Large intestine (tissue), 3 donors: ENCODE results near the gene JPT1. TPM values are rescaled to one million over a fixed set of nuclear protein-coding genes. Genes with fewer than 3 reads are reported as not detected.
"Not testable (repeated sequence)": the region's sequence is repeated elsewhere in the genome, so short reads cannot be mapped to it uniquely, and the experiment has no call there.

ENCODE experiments used
- DNase-seq, 2 donors: peaks; one replicate each; pipeline versions ENCODE4 v3.0.0 to v3.0.0-alpha.2; 2013
- H3K27ac ChIP-seq: one replicate; pipeline ENCODE4 v1.5.1; 2013; ENCODE audit warnings: low read length
- H3K27me3 ChIP-seq: 2 replicates; pipeline ENCODE4 v1.6.1; 2013; ENCODE audit warnings: low read length; ENCODE audit not compliant: control insufficient read depth, insufficient read depth
- H3K36me3 ChIP-seq: 2 replicates; pipeline ENCODE4 v1.6.1; 2013; ENCODE audit warnings: low read length; ENCODE audit not compliant: control insufficient read depth, insufficient read depth
- H3K4me1 ChIP-seq: one replicate; pipeline ENCODE4 v1.6.1; 2013; ENCODE audit warnings: low read length; ENCODE audit not compliant: control insufficient read depth, insufficient read depth
- H3K4me3 ChIP-seq: one replicate; pipeline ENCODE4 v1.5.1; 2013; ENCODE audit warnings: low read length
- H3K9me3 ChIP-seq: one replicate; pipeline ENCODE4 v1.6.1; 2013; ENCODE audit warnings: mild to moderate bottlenecking, low read depth, low read length, moderate library complexity; ENCODE audit not compliant: control insufficient read depth
- WGBS: methylation state at CpG from one replicate; pipeline ENCODE4 v1.1.5; 2013; ENCODE audit warnings: low lambda C conversion rate; ENCODE audit not compliant: insufficient coverage; 5-methylcytosine and 5-hydroxymethylcytosine counted together
- polyA plus RNA-seq: library from polyadenylated mRNA; unstranded; fragments of 120-200 nt; gene quantifications from one replicate; pipeline ENCODE4 v1.2.1, GENCODE V29; 2013

Gene JPT1
- polyA plus RNA-seq, 1 donor, result 93.1 TPM

- no CpG with 5 or more reads among the region's 4 CpGs for WGBS
- Histone ChIP-seq H3K27ac (no peak overlapping the region), H3K9me3 (no peaks in the 10 kb centered on the region), H3K4me3 (no peak overlapping the region), H3K27me3 (no peaks in the 10 kb centered on the region), H3K4me1 (no peaks in the 10 kb centered on the region), H3K36me3 (no peaks in the 10 kb centered on the region)
- peak in 1 of 2 donors; percentile 19 for DNase-seq
These were observed 5.1 kb upstream of the JPT1 start for GRCh38 chr17:75159196-75160031.

DNA sequence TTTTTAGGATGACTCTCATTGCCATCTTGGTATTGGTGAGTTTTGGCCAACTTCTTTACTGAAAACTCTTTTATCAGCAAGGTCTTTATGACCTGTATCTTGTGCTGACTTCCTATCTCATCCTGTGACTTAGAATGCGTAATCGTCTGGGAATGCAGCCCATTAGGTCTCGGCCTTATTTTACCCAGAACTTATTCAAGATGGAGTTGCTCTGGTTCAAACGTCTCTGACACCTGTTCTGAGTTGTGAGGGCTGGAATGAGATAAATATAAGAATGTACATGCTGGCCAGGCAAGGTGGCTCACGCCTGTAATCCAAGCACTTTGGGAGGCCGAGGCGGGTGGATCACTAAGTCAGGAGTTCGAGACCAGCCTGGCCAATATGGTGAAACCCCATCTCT lies 4.2 kb upstream of the JPT1 start:
- H3K36me3 ChIP-seq, H3K4me1 ChIP-seq, H3K27me3 ChIP-seq, DNase-seq, H3K9me3 ChIP-seq, H3K27ac ChIP-seq, H3K4me3 ChIP-seq: not testable (repeated sequence)
- no CpG with 5 or more reads among the region's 8 CpGs for WGBS

DNA sequence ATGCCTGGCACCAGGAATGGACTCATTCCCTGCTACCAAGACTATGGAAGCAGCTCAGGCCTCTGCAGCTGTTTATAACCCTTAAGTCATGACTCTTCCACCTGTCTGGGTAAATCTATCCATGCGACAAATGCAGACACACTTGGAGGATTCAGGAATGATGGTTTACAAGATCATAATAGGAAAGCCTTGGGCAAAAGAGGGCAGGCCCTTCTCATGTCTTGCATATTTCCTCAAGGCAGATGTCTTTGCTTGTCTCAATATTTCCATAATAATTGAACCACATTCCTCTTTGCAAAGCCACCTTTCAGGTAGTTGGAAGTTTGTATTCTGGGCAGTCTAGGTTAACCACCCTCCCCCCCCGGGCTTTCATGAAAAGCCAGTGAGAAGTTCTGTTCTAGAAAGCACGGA lies 884 bp upstream of the JPT1 start:
- no CpG with 5 or more reads among the region's 3 CpGs for WGBS
- Histone ChIP-seq H3K27me3 (no peaks in the 10 kb centered on the region), H3K4me3 (no peak overlapping the region), H3K4me1 (peaks cover 8% of the 10 kb centered on the region), H3K27ac (no peak overlapping the region), H3K36me3 (no peaks in the 10 kb centered on the region), H3K9me3 (no peaks in the 10 kb centered on the region)
- DNase-seq, result no peak

DNA sequence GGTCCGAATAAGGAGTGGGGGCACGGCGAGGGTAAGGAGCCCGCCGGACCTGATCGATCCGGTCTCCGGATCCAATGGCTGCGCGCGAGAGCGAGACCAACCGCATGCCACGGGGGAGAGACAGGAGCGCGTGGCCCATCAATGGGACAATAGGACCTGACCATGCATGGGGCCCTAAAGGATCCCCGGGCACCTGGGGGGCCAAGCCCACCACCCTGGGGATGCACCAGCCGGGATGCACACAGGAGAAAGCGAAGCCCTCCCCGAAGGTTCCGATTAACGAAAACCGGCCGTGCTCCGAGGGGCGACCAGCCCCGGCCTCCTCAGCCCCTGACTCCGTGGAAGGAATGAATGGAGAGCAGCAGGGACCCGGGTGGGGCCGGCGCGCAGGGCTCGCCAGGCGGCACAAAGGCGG lies 525 bp downstream of the JPT1 start:
- Histone ChIP-seq H3K4me3 (peak overlapping the region; percentile 96), H3K27ac (peak overlapping the region; percentile 69), H3K4me1 (peaks cover 8% of the 10 kb centered on the region), H3K9me3 (no peaks in the 10 kb centered on the region), H3K36me3 (no peaks in the 10 kb centered on the region), H3K27me3 (no peaks in the 10 kb centered on the region)
- WGBS, result no CpG with 5 or more reads among the region's 35 CpGs
- peak; percentile 17 to 67 for DNase-seq

DNA sequence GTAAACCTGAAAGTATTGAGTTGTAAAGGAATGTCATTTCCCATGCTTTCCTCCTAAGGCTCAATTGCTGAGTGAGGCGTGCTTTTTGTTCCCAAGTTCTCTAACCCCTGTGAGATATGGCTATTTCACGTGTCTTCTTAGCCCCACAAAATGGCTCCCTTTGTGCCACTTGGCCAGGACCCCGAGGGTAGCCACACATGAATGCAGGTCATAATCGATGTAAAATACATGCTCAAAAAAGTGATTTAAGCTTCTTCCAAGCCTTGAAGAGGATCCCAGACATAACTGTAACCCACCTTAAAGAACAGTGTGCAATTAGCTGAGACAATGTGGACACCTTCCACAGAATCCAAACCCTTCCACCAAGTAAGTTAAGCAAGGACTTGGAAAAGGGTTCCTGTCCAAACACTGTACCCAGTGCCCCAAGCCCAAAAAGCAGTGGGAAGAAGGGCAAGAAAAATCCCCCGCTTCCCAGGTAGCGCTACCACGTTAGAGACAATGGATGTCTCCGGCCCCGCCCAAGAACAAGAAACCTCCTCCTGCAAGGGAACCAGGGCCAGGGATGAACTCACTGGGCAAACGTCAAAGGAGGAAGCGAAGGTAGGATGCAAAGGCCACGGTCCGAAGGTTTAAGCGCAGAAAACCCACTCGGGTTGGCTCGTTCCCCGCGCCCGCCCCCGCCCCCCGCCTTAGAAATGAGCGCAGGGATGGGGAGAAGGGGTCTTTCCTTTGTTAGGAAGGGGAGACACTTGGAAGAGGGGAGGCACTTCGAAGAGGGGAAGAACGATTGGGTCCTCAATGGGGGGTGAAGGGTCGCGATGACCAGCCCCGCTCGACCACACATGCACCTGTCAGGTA lies 1.2 kb downstream of the JPT1 start:
- H3K27ac ChIP-seq, result peak overlapping the region; percentile 69
- peak overlapping the region; percentile 96 for H3K4me3 ChIP-seq
- WGBS, result no CpG with 5 or more reads among the region's 28 CpGs
- H3K4me1 ChIP-seq, result peaks cover 13% of the 10 kb centered on the region
- no peaks in the 10 kb centered on the region for H3K9me3 ChIP-seq
- H3K36me3 ChIP-seq, result peaks cover 2% of the 10 kb centered on the region
- peak; percentile 57 to 80 for DNase-seq
- no peaks in the 10 kb centered on the region for H3K27me3 ChIP-seq

DNA sequence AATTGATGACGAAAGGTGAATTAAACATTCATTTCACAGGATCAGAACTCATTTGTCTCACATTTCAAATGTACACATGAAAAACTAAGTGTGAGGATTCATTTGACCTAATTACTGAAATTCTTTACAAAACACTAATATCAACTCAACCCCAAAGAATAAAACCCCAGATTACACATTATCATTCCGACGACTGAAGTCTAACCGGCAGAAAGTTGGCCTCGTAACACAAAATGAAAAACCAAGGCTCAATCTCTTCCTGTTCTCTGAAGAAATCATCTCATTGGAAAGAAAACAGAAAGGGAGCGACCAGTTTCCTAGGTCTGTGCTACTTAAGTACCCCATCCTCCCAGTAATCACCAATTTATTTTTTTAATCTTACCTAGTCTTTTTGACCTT lies 1.8 kb downstream of the JPT1 start:
- WGBS, result 34% methylated on average over 4 of the region's 6 CpGs
- Histone ChIP-seq H3K27ac (peak overlapping the region; percentile 69), H3K9me3 (no peaks in the 10 kb centered on the region), H3K27me3 (no peaks in the 10 kb centered on the region), H3K36me3 (peaks cover 3% of the 10 kb centered on the region), H3K4me1 (peaks cover 18% of the 10 kb centered on the region), H3K4me3 (peak overlapping the region; percentile 96)
- no peak for DNase-seq

DNA sequence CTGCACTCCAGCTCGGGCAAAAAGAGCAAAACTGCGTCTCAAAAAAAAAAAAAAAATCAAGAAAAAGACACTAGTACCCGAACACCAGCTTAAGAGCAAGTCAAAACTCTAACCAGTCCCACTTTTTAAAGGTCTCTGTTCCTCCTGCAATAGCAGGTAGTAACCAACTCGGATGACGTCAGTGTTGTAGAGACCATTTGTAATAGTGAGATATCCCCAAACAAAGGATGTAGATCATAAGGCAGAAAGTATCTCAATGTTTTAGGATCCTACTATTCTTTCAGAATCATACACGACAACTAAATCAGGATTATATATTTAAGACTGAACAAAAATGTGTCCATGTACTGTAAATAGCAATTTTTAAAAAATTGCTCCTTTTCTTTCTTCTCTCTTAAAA lies 2.4 kb downstream of the JPT1 start:
- WGBS, result 89% methylated on average over 1 of the region's 6 CpGs
- H3K9me3 ChIP-seq, result no peaks in the 10 kb centered on the region
- no peaks in the 10 kb centered on the region for H3K27me3 ChIP-seq
- peaks cover 8% of the 10 kb centered on the region for H3K36me3 ChIP-seq
- no peak overlapping the region for H3K4me3 ChIP-seq
- peak overlapping the region; percentile 69 for H3K27ac ChIP-seq
- DNase-seq, result peak in 1 of 2 donors; percentile 14
- H3K4me1 ChIP-seq, result peaks cover 21% of the 10 kb centered on the region

DNA sequence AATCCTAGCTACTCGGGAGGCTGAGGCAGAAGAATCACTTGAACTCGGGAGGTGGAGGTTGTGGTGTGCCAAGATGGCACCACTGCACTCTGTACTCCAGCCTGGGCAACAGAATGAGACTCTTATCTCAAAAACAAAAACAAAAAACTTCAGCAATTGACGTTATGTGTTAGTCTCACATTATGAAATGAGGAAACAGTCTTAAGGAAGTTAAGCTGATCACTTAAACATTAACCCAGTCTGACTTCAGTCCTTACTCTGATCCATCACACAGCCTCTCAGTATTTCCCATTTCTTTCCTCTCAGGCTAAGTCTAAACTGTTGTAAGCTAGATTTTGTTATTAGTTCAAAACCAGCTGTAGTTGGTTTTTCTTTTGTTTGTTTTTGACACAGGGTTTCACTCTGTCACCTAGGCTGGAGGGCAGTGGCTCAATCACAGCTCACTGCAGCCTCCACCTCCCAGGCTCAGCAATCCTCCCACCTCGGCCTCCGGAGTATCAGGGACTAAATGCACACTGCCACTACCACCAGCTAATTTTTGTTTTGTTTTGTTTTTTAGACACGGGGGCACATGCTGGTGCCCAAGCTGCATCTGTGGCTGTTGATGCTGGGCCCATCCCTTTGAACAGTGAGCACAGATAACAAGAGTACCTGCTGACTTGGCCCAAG lies 6.3 kb downstream of the JPT1 start:
- H3K27ac ChIP-seq, result peak overlapping the region; percentile 72
- WGBS, result no CpG with 5 or more reads among the region's 6 CpGs
- H3K36me3 ChIP-seq, result peaks cover 43% of the 10 kb centered on the region
- no peaks in the 10 kb centered on the region for H3K27me3 ChIP-seq
- H3K4me3 ChIP-seq, result no peak overlapping the region
- peak; percentile 48 to 78 for DNase-seq
- peaks cover 20% of the 10 kb centered on the region for H3K4me1 ChIP-seq
- no peaks in the 10 kb centered on the region for H3K9me3 ChIP-seq

DNA sequence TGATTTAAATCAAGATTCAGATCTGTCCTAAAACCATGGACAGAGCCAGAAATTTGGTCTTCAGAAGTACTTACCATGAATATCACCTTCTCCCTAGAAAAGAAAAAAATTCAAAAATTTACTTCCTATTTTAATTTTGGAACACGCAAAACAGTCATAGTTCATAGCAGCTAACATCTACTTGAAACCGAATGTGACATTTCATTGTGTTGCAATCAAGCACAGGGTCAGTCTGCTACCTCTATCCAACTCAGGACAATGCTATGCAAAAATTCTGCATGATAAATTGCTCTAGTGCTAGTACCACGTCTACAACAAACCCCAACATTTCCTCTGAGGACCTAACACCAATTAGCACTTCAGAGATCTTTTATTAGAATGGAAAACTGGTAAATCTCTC lies 7.7 kb downstream of the JPT1 start:
- no CpG with 5 or more reads among the region's 3 CpGs for WGBS
- Histone ChIP-seq H3K9me3 (no peaks in the 10 kb centered on the region), H3K27me3 (no peaks in the 10 kb centered on the region), H3K27ac (no peak overlapping the region), H3K4me3 (no peak overlapping the region), H3K4me1 (peaks cover 12% of the 10 kb centered on the region), H3K36me3 (peaks cover 53% of the 10 kb centered on the region)
- no peak for DNase-seq

- Histone ChIP-seq H3K4me1 (peaks cover 12% of the 10 kb centered on the region), H3K27me3 (no peaks in the 10 kb centered on the region), H3K36me3 (peaks cover 65% of the 10 kb centered on the region), H3K4me3 (no peak overlapping the region), H3K9me3 (no peaks in the 10 kb centered on the region), H3K27ac (no peak overlapping the region)
- 100% methylated on average over 1 of the region's 11 CpGs for WGBS
- DNase-seq, result no peak
These were observed 9.3 kb downstream of the JPT1 start for GRCh38 chr17:75144816-75145512.
